Testis (tissue), 3 donors: ENCODE measurements around the gene C17orf75. TPM values are rescaled to one million over a fixed set of nuclear protein-coding genes. Genes with fewer than 3 reads are reported as not detected.
"Not testable (repeated sequence)": the region's sequence is repeated elsewhere in the genome, so short reads cannot be mapped to it uniquely, and the experiment has no call there.

Experiments used
- DNase-seq: peaks from one replicate; pipeline ENCODE4 v3.0.0-alpha.2; 2019
- H3K27ac ChIP-seq, 2 donors: fragments of 200-600 bp; sonication (generic); one replicate each; pipeline ENCODE4 v1.5.1; 2019
- H3K27me3 ChIP-seq: fragments of 200-600 bp; sonication (generic); one replicate; pipeline ENCODE4 v1.5.1; 2019
- H3K36me3 ChIP-seq: fragments of 200-600 bp; sonication (generic); one replicate; pipeline ENCODE4 v1.5.1; 2017; ENCODE audit warnings: low read depth; ENCODE audit errors: missing control alignments
- H3K4me1 ChIP-seq: fragments of 200-600 bp; sonication (generic); one replicate; pipeline ENCODE4 v1.5.1; 2019
- H3K4me3 ChIP-seq, 2 donors: fragments of 200-600 bp; sonication (generic); one replicate each; pipeline ENCODE4 v1.5.1; 2017 to 2019
- H3K9me3 ChIP-seq: fragments of 200-600 bp; sonication (generic); one replicate; pipeline ENCODE4 v1.5.1; 2017
- POLR2A ChIP-seq: fragments of 450-650 bp; IDR thresholded peaks from one replicate; pipeline ENCODE4 v1.6.1; 2017; ENCODE audit warnings: antibody characterized with exemption, mild to moderate bottlenecking, moderate library complexity
- WGBS, 2 donors: methylation state at CpG; one replicate each; pipeline ENCODE4 v1.1.5; 2018; 5-methylcytosine and 5-hydroxymethylcytosine counted together
- intact Hi-C: fragments of 100-400 bp; cut with DNase I; formaldehyde crosslinking; loops from one replicate; pipeline ENCODE4 v1.15.1; 2023; ENCODE audit warnings: low total_unique reads
- polyA plus RNA-seq: library from polyadenylated mRNA; stranded (reverse); fragments of 350-450 nt; fragmentation: Illumina TruSeq; extraction: RNeasy Lipid Tissue Mini Kit (QIAGEN cat#74804); gene quantifications from one replicate; pipeline ENCODE4 v1.2.3, GENCODE V29; 2014; ENCODE audit warnings: low read depth, low replicate concordance; ENCODE audit not compliant: insufficient read depth
- total RNA-seq, 2 donors: library from RNA; depleted of rRNA; stranded (reverse); fragments of >200 nt; gene quantifications; one replicate each; pipeline ENCODE4 v1.2.3, GENCODE V29; 2016
- TF ChIP-seq, protein P1 (sequence below), 3 experiments: fragments of 450-650 bp in 2 of 3; fragments of 200-600 bp in 1 of 3; sonication (generic) in 1 of 3; IDR thresholded peaks; one replicate each; pipeline ENCODE4 v1.5.1; 2016 to 2019; ENCODE audit warnings: antibody characterized with exemption in 3 of 3, mild to moderate bottlenecking in 2 of 3, moderate library complexity in 1 of 3

C17orf75 gene
- total and polyA plus RNA-seq, 3 donors from 2014 or later, result 27.4 to 39.7 (median 30.8) TPM

DNA sequence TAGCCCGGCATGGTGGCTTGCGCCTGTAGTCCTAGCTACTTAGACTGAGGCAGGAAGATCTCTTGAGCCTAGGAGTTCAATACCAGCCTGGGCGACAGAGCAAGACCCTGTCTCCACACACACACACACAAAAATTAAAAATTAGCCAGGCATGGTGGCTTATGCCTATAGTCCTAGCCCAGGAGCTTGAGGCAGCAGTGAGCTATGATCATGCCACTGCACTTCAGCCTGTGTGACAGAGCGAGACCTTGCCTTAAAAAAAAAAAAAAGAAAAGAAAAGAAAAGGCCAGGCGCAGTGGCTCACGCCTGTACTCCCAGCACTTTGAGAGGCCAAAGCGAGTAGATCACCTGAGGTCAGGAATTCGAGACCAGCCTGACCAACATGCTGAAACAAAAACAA is 23.9 kb downstream of the C17orf75 start:
- TF ChIP-seq POLR2A, result no peak
- TF ChIP-seq, protein P1, sequence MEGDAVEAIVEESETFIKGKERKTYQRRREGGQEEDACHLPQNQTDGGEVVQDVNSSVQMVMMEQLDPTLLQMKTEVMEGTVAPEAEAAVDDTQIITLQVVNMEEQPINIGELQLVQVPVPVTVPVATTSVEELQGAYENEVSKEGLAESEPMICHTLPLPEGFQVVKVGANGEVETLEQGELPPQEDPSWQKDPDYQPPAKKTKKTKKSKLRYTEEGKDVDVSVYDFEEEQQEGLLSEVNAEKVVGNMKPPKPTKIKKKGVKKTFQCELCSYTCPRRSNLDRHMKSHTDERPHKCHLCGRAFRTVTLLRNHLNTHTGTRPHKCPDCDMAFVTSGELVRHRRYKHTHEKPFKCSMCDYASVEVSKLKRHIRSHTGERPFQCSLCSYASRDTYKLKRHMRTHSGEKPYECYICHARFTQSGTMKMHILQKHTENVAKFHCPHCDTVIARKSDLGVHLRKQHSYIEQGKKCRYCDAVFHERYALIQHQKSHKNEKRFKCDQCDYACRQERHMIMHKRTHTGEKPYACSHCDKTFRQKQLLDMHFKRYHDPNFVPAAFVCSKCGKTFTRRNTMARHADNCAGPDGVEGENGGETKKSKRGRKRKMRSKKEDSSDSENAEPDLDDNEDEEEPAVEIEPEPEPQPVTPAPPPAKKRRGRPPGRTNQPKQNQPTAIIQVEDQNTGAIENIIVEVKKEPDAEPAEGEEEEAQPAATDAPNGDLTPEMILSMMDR (IDR thresholded peaks at IDR 0.05), result no peak
- H3K4me1 ChIP-seq, result no peaks in the 10 kb centered on the region
- no peaks in the 10 kb centered on the region for H3K9me3 ChIP-seq
- no peaks in the 10 kb centered on the region for H3K36me3 ChIP-seq
- no peak for DNase-seq
- intact Hi-C loops, result loop anchor here (10.0 kb wide), 1 partner anchor 63 kb away; no protein-coding TSS in a partner anchor
- H3K27ac ChIP-seq, result no peak overlapping the region
- H3K27me3 ChIP-seq, result no peaks in the 10 kb centered on the region
- no peak overlapping the region for H3K4me3 ChIP-seq
- WGBS, 2 donors, result 92 to 96% methylated on average over 5 to 8 of the region's 8 CpGs

DNA sequence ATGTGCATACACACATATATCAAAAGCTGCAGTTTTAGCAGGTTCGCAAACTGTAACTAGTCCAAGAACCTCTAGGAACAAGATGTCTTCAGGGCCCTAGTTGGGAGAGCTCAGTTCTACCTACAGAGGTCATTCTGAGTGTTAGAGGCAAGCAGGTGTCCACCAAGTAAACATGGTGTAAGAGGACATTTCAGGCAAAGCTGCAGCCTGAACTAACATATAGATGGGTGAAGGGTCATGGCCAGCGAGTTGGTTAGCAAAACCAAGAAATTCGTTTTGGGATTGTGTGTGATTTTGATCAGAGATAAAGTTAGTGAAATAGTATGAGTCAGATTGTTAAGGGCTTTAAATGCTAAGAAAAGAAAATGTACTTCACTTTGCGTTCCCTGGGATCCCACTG is 24.6 kb downstream of the C17orf75 start:
- intact Hi-C loops, result loop anchor here (10.0 kb wide), 1 partner anchor 63 kb away; no protein-coding TSS in a partner anchor
- Histone ChIP-seq H3K27me3 (no peaks in the 10 kb centered on the region), H3K9me3 (no peaks in the 10 kb centered on the region), H3K27ac (no peak overlapping the region), H3K4me1 (no peaks in the 10 kb centered on the region), H3K36me3 (no peaks in the 10 kb centered on the region), H3K4me3 (no peak overlapping the region)
- no peak for DNase-seq
- TF ChIP-seq, protein P1 (IDR thresholded peaks at IDR 0.05), result no peak
- no peak for TF ChIP-seq POLR2A
- WGBS, 2 donors, result 83 to 85% methylated on average over 4 of the region's 4 CpGs

DNA sequence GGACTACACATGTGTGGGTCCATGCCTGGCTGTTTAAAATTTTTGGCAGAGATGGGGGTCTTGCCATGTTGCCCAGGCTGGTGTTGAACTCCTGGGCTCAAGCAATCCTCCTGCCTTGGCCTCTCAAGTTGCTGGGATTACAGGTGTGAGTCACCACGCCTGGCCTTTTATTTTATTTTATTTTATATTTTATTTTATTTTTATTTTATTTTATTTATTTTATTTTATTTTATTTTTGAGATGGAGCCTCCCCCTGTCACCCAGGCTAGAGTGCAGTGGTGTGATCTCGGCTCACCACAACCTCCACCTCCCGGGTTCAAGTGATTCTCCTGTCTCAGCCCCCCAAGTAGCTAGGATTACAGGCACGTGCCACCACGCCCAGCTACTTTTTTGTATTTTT is 25.3 kb downstream of the C17orf75 start:
- not testable (repeated sequence) for H3K36me3 ChIP-seq, H3K4me3 ChIP-seq, DNase-seq, H3K9me3 ChIP-seq, H3K4me1 ChIP-seq, H3K27me3 ChIP-seq, H3K27ac ChIP-seq
- intact Hi-C loops, result loop anchor here (10.0 kb wide), 1 partner anchor 62 kb away; no protein-coding TSS in a partner anchor
- 94 to 95% methylated on average over 5 of the region's 5 CpGs for WGBS, 2 donors

DNA sequence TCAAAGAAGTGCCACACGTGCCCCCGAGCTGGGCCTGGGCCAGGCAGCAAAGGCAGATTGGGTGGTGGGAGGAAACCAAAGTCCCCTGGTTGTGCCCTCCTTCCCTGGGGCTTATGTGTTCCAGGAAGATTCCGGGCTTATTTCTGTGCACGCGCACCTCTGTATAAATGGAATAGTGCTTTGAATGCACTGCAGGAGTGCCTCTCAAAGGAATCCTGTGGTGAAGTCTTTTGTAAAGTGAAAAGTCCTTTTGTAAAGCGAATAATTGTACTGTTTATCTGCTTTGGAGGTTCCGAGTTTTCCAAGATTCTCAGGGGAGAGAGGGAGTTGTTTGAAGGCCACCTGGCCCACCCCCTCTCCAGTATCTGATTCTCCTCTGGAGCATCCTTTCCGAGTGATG is 26.8 kb downstream of the C17orf75 start:
- no peak for DNase-seq
- no peaks in the 10 kb centered on the region for H3K27me3 ChIP-seq
- TF ChIP-seq, protein P1 (IDR thresholded peaks at IDR 0.05), result no peak
- TF ChIP-seq POLR2A, result no peak
- no peak overlapping the region for H3K4me3 ChIP-seq
- intact Hi-C loops, result loop anchor here (10.0 kb wide), 1 partner anchor 60 kb away; no protein-coding TSS in a partner anchor
- H3K9me3 ChIP-seq, result no peaks in the 10 kb centered on the region
- 91% methylated on average over 8 of the region's 8 CpGs for WGBS, 2 donors
- H3K27ac ChIP-seq, result no peak overlapping the region
- H3K4me1 ChIP-seq, result no peaks in the 10 kb centered on the region
- no peaks in the 10 kb centered on the region for H3K36me3 ChIP-seq

DNA sequence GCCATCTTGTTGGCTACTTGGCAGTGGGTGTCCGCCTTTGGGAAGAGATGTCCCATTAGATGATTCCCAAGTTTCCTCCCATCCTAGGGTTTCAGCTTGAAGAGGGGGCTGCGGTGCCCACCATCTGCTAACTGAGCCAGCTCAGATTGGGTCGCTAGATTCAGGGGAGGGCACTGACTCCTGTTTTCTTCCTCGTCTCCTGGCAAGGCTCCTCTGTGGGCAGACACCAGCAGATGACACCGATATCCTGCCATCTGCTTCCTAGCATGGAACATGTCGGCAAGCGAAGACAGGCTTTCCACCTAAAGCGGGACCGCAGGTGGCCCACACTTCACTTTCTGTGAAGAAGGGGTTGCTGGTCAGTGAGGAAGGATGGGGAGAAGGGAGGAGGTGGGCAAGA is 27.3 kb downstream of the C17orf75 start:
- no peak overlapping the region for H3K27ac ChIP-seq
- DNase-seq, result no peak
- intact Hi-C loops, result loop anchor here (10.0 kb wide), 1 partner anchor 60 kb away; no protein-coding TSS in a partner anchor
- no peaks in the 10 kb centered on the region for H3K4me1 ChIP-seq
- H3K27me3 ChIP-seq, result no peaks in the 10 kb centered on the region
- no peaks in the 10 kb centered on the region for H3K9me3 ChIP-seq
- H3K36me3 ChIP-seq, result no peaks in the 10 kb centered on the region
- 90 to 97% methylated on average over 9 of the region's 9 CpGs for WGBS, 2 donors
- H3K4me3 ChIP-seq, result no peak overlapping the region
- no peak for TF ChIP-seq POLR2A
- TF ChIP-seq, protein P1 (IDR thresholded peaks at IDR 0.05), result no peak
